ENCODE results near the gene SERHL2. TPM values are rescaled to one million over a fixed set of nuclear protein-coding genes. Genes with fewer than 3 reads are reported as not detected.
"Not testable (repeated sequence)": the region's sequence is repeated elsewhere in the genome, so short reads cannot be mapped to it uniquely, and the experiment has no call there.

SERHL2 gene
- total RNA-seq, 1 experiment from 2014 or later, result 0.61 TPM

GRCh38 chr22:42536166-42536565 is 17.6 kb upstream of the SERHL2 start:
- DNase-seq, result no peak
- ChIA-PET CTCF (interaction anchor here (0.6 kb wide), 1 partner anchor 27 kb away, joined by 3 read pairs; no protein-coding TSS in a partner anchor), POLR2A (no interaction called here)
- Histone ChIP-seq H3K9me3 (no peaks in the 10 kb centered on the region), H3K27me3 (replicated peaks; ENCODE audit: control insufficient read depth, insufficient read depth, low read length) (no peaks in the 10 kb centered on the region), H3K4me1 (peaks cover 11% of the 10 kb centered on the region; the same call in 1 of the 2 replicates), H3K4me3 (ENCODE audit: low read depth, low read length) (no peak overlapping the region), H3K36me3 (ENCODE audit: control insufficient read depth, insufficient read depth, low read length) (no peaks in the 10 kb centered on the region)
- Mint-ChIP-seq H3K4me1 (ENCODE audit: low read depth, unreplicated experiment) (peaks cover 10% of the 10 kb centered on the region), H3K36me3 (ENCODE audit: insufficient read depth, unreplicated experiment) (no peaks in the 10 kb centered on the region), H3K27ac (ENCODE audit: unreplicated experiment) (no peak overlapping the region), H3K27me3 (ENCODE audit: insufficient read depth, unreplicated experiment) (no peaks in the 10 kb centered on the region), H3K4me3 (ENCODE audit: unreplicated experiment) (no peak overlapping the region), H3K9me3 (ENCODE audit: unreplicated experiment) (no peaks in the 10 kb centered on the region)
- TF ChIP-seq CTCF (IDR thresholded peaks at IDR 0.05; ENCODE audit: insufficient read depth in 1 of 2, low read depth in 1 of 2, low read length in 1 of 2, severe bottlenecking in 1 of 2, unreplicated experiment in 1 of 2), result no peak
- no TSS peak for BruUV-seq (replicated peaks)
- intact Hi-C loops (cut with micrococcal nuclease; ENCODE audit: unreplicated experiment), result no loop called here

GRCh38 chr22:42536634-42537033 is 17.1 kb upstream of the SERHL2 start:
- H3K4me3 Mint-ChIP-seq (ENCODE audit: unreplicated experiment); intact Hi-C loops (cut with micrococcal nuclease; ENCODE audit: unreplicated experiment); BruUV-seq (replicated peaks); H3K27me3 Mint-ChIP-seq (ENCODE audit: insufficient read depth, unreplicated experiment); POLR2A ChIA-PET; H3K4me3 ChIP-seq (ENCODE audit: low read depth, low read length); H3K9me3 ChIP-seq; H3K9me3 Mint-ChIP-seq (ENCODE audit: unreplicated experiment); H3K27me3 ChIP-seq (replicated peaks; ENCODE audit: control insufficient read depth, insufficient read depth, low read length); DNase-seq; H3K4me1 Mint-ChIP-seq (ENCODE audit: low read depth, unreplicated experiment); H3K36me3 Mint-ChIP-seq (ENCODE audit: insufficient read depth, unreplicated experiment); H3K27ac Mint-ChIP-seq (ENCODE audit: unreplicated experiment); H3K36me3 ChIP-seq (ENCODE audit: control insufficient read depth, insufficient read depth, low read length): not testable (repeated sequence)
- H3K4me1 ChIP-seq, result peaks cover 11% of the 10 kb centered on the region; the same call in 1 of the 2 replicates
- CTCF ChIA-PET, result interaction anchor here (0.6 kb wide), 1 partner anchor 26 kb away, joined by 3 read pairs; no protein-coding TSS in a partner anchor

- H3K9me3 ChIP-seq; H3K36me3 Mint-ChIP-seq (ENCODE audit: insufficient read depth, unreplicated experiment); H3K9me3 Mint-ChIP-seq (ENCODE audit: unreplicated experiment); BruUV-seq (replicated peaks); H3K36me3 ChIP-seq (ENCODE audit: control insufficient read depth, insufficient read depth, low read length); POLR2A ChIA-PET; DNase-seq; H3K27ac Mint-ChIP-seq (ENCODE audit: unreplicated experiment); H3K4me3 ChIP-seq (ENCODE audit: low read depth, low read length); CTCF ChIA-PET; H3K4me3 Mint-ChIP-seq (ENCODE audit: unreplicated experiment); H3K27me3 Mint-ChIP-seq (ENCODE audit: insufficient read depth, unreplicated experiment); intact Hi-C loops (cut with micrococcal nuclease; ENCODE audit: unreplicated experiment); H3K27me3 ChIP-seq (replicated peaks; ENCODE audit: control insufficient read depth, insufficient read depth, low read length); H3K4me1 Mint-ChIP-seq (ENCODE audit: low read depth, unreplicated experiment): not testable (repeated sequence)
- peaks cover 11% of the 10 kb centered on the region; the same call in 1 of the 2 replicates for H3K4me1 ChIP-seq
These were observed 16.4 kb upstream of the SERHL2 start for GRCh38 chr22:42537199-42537831.

- H3K27me3 ChIP-seq (replicated peaks; ENCODE audit: control insufficient read depth, insufficient read depth, low read length); H3K9me3 ChIP-seq; BruUV-seq (replicated peaks); H3K9me3 Mint-ChIP-seq (ENCODE audit: unreplicated experiment); intact Hi-C loops (cut with micrococcal nuclease; ENCODE audit: unreplicated experiment); H3K27ac Mint-ChIP-seq (ENCODE audit: unreplicated experiment); H3K27me3 Mint-ChIP-seq (ENCODE audit: insufficient read depth, unreplicated experiment); H3K4me3 ChIP-seq (ENCODE audit: low read depth, low read length); CTCF ChIA-PET; H3K36me3 Mint-ChIP-seq (ENCODE audit: insufficient read depth, unreplicated experiment); DNase-seq; H3K4me3 Mint-ChIP-seq (ENCODE audit: unreplicated experiment); H3K36me3 ChIP-seq (ENCODE audit: control insufficient read depth, insufficient read depth, low read length); H3K4me1 ChIP-seq; H3K4me1 Mint-ChIP-seq (ENCODE audit: low read depth, unreplicated experiment); POLR2A ChIA-PET: not testable (repeated sequence)
These were observed 14.5 kb upstream of the SERHL2 start for GRCh38 chr22:42539236-42539771.
